ENCODE measurements around the gene CRIM1. TPM values are rescaled to one million over a fixed set of nuclear protein-coding genes. Genes with fewer than 3 reads are reported as not detected.

The CRIM1 gene
- total RNA-seq, 2 donors from 2014 or later: 26.7 to 26.9 TPM

DNA sequence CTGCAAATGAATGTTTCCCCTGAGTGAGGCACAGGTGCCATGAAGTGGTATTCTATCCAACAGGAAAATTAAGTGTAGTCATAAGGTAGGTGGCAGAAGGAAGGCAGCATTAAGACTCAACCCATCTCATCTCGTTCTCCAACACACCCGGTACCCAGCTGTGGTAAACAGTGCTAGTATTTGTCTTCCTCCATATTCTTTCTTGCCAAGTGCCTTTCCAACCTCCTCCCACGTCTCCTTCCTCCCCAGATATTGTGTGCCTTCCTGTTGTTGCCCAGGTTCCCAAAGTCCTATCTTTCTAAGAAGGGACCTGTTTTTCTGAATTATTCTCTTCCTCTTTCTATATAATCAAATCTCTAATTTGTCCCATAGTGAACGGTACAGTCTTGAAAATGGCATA lies 83.5 kb downstream of the CRIM1 start:
- no peak for DNase-seq
- H3K9me3 Mint-ChIP-seq: no peaks in the 10 kb centered on the region
- Histone ChIP-seq H3K4me3 (ENCODE audit: low read length) (no peak overlapping the region), H3K9me3 (ENCODE audit: control insufficient read depth, low read length) (no peaks in the 10 kb centered on the region), H3K36me3 (ENCODE audit: control insufficient read depth, insufficient read depth, low read length) (peaks cover 46% of the 10 kb centered on the region), H3K4me1 (ENCODE audit: control insufficient read depth, insufficient read depth, low read length) (no peaks in the 10 kb centered on the region), H3K27ac (ENCODE audit: low read depth, low read length) (no peak overlapping the region), H3K27me3 (ENCODE audit: control insufficient read depth, insufficient read depth, low read length, poor library complexity, severe bottlenecking) (no peaks in the 10 kb centered on the region), H3K9ac (ENCODE audit: extremely low read depth, low read length, poor library complexity, severe bottlenecking) (no peak overlapping the region)
- no peak overlapping the region for H3K27ac Mint-ChIP-seq
- peaks cover 27% of the 10 kb centered on the region for H3K36me3 Mint-ChIP-seq (ENCODE audit: low read depth)
- WGBS, 2 experiments (ENCODE audit: insufficient coverage in 1 of 2, insufficient read length in 1 of 2): 87 to 92% methylated on average over 3 to 4 of the region's 4 CpGs
- H3K4me1 Mint-ChIP-seq: peaks cover 4% of the 10 kb centered on the region
- TF ChIP-seq, protein P1, sequence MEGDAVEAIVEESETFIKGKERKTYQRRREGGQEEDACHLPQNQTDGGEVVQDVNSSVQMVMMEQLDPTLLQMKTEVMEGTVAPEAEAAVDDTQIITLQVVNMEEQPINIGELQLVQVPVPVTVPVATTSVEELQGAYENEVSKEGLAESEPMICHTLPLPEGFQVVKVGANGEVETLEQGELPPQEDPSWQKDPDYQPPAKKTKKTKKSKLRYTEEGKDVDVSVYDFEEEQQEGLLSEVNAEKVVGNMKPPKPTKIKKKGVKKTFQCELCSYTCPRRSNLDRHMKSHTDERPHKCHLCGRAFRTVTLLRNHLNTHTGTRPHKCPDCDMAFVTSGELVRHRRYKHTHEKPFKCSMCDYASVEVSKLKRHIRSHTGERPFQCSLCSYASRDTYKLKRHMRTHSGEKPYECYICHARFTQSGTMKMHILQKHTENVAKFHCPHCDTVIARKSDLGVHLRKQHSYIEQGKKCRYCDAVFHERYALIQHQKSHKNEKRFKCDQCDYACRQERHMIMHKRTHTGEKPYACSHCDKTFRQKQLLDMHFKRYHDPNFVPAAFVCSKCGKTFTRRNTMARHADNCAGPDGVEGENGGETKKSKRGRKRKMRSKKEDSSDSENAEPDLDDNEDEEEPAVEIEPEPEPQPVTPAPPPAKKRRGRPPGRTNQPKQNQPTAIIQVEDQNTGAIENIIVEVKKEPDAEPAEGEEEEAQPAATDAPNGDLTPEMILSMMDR (conservative IDR thresholded peaks at IDR 0.05): no peak
- H3K27me3 Mint-ChIP-seq (ENCODE audit: insufficient read depth): no peaks in the 10 kb centered on the region
- no peak overlapping the region for H3K4me3 Mint-ChIP-seq

DNA sequence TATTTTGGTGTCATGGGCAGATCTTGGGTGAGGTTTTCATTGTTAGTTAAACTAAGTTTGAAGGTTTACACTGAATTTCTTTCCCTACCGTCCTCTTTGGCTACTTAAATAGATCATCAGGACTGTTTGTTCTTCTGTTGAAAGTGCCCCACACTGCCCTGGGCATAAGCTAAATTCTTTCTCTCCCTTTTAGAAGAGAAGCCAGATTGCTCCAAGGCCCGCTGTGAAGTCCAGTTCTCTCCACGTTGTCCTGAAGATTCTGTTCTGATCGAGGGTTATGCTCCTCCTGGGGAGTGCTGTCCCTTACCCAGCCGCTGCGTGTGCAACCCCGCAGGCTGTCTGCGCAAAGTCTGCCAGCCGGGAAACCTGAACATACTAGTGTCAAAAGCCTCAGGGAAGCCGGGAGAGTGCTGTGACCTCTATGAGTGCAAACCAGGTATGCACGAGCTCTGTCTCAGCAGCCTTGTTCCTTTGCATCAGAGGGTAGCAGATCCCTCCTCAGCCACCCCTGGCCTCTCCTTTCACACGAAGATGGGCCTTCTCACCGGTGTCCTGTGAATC lies 85.6 kb downstream of the CRIM1 start:
- H3K4me3 Mint-ChIP-seq: no peak overlapping the region
- H3K36me3 Mint-ChIP-seq (ENCODE audit: low read depth): peaks cover 41% of the 10 kb centered on the region
- DNase-seq: no peak
- H3K27ac Mint-ChIP-seq: no peak overlapping the region
- no peaks in the 10 kb centered on the region for H3K9me3 ChIP-seq (ENCODE audit: control insufficient read depth, low read length)
- H3K27ac ChIP-seq (ENCODE audit: low read depth, low read length): no peak overlapping the region
- no peak overlapping the region for H3K9ac ChIP-seq (ENCODE audit: extremely low read depth, low read length, poor library complexity, severe bottlenecking)
- H3K36me3 ChIP-seq (ENCODE audit: control insufficient read depth, insufficient read depth, low read length): peaks cover 67% of the 10 kb centered on the region
- no peaks in the 10 kb centered on the region for H3K9me3 Mint-ChIP-seq
- H3K4me1 Mint-ChIP-seq: peaks cover 15% of the 10 kb centered on the region
- H3K4me3 ChIP-seq (ENCODE audit: low read length): no peak overlapping the region
- TF ChIP-seq, protein P1 (conservative IDR thresholded peaks at IDR 0.05): no peak
- 92 to 93% methylated on average over 10 to 13 of the region's 13 CpGs for WGBS, 2 experiments (ENCODE audit: insufficient coverage in 1 of 2, insufficient read length in 1 of 2)
- no peaks in the 10 kb centered on the region for H3K27me3 ChIP-seq (ENCODE audit: control insufficient read depth, insufficient read depth, low read length, poor library complexity, severe bottlenecking)
- H3K27me3 Mint-ChIP-seq (ENCODE audit: insufficient read depth): no peaks in the 10 kb centered on the region
- H3K4me1 ChIP-seq (ENCODE audit: control insufficient read depth, insufficient read depth, low read length): peaks cover 2% of the 10 kb centered on the region

DNA sequence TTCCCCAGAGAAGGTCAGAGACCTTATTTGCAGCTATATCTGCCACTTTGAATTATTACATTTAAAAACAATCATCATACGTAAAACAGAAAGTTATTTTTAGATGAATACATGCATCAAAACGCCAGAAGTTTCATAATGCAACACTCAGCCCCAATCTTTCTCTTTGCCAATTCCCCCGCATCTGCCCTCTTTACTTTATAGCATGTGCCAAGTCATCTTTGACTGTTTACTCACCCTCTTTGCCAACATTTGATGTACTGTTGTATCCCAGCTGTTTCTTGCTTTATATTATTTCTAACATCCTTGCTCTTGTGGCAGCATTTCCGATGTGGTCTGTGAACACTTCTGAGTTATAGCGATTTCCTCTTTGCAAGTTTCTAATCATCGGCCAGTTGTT lies 86.2 kb downstream of the CRIM1 start:
- Mint-ChIP-seq H3K27me3 (ENCODE audit: insufficient read depth) (no peaks in the 10 kb centered on the region), H3K36me3 (ENCODE audit: low read depth) (peaks cover 41% of the 10 kb centered on the region), H3K27ac (no peak overlapping the region), H3K9me3 (no peaks in the 10 kb centered on the region), H3K4me1 (peaks cover 20% of the 10 kb centered on the region), H3K4me3 (no peak overlapping the region)
- TF ChIP-seq, protein P1 (conservative IDR thresholded peaks at IDR 0.05): no peak
- H3K27me3 ChIP-seq (ENCODE audit: control insufficient read depth, insufficient read depth, low read length, poor library complexity, severe bottlenecking): no peaks in the 10 kb centered on the region
- H3K9ac ChIP-seq (ENCODE audit: extremely low read depth, low read length, poor library complexity, severe bottlenecking): no peak overlapping the region
- peaks cover 68% of the 10 kb centered on the region for H3K36me3 ChIP-seq (ENCODE audit: control insufficient read depth, insufficient read depth, low read length)
- H3K27ac ChIP-seq (ENCODE audit: low read depth, low read length): no peak overlapping the region
- 92 to 100% methylated on average over 3 to 6 of the region's 6 CpGs for WGBS, 2 experiments (ENCODE audit: insufficient coverage in 1 of 2, insufficient read length in 1 of 2)
- DNase-seq: no peak
- no peak overlapping the region for H3K4me3 ChIP-seq (ENCODE audit: low read length)
- H3K4me1 ChIP-seq (ENCODE audit: control insufficient read depth, insufficient read depth, low read length): peaks cover 6% of the 10 kb centered on the region
- no peaks in the 10 kb centered on the region for H3K9me3 ChIP-seq (ENCODE audit: control insufficient read depth, low read length)

Measured in endodermal cell (in vitro differentiated cells).